ENCODE data around the gene CCDC7.

DNA sequence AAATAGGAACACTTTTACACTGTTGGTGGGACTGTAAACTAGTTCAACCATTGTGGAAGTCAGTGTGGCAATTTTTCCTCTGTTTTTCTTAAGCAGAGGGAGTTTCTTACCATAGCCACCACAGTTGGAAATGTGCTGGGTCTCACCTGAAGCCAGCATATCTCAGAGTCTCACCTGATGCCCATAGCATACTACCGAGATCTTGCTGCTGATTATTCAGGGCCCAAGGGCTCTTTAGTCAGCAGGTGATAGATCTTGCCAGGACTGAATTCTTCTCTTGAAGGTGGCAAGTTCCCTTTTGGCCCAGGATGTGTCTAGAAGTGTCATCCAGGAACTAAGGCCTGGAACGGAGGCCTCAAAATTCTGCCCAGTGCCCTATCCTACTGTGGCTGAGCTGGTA, 215.4 kb downstream of the CCDC7 start:
- no peak for TF ChIP-seq EZH2phosphoT487 (IDR thresholded peaks at IDR 0.05; ENCODE audit: insufficient read depth, low read depth)
- TF ChIP-seq EZH2 (IDR thresholded peaks at IDR 0.05; ENCODE audit: insufficient read depth, poor library complexity, severe bottlenecking): no peak

Measured in GM23248 (cell line).